ENCODE measurements around the gene CALN1.

- TF ChIP-seq CTCF (IDR thresholded peaks at IDR 0.05) (no peak), POLR2A (IDR thresholded peaks at IDR 0.05) (no peak)
These were observed 376.9 kb downstream of the CALN1 start for GRCh38 chr7:72035266-72035665.
